ENCODE results near the gene DNAJB11. TPM values are rescaled to one million over a fixed set of nuclear protein-coding genes. Genes with fewer than 3 reads are reported as not detected.
A peak's percentile ranks its signal among the peaks of the same experiment; 100 is the strongest.

DNAJB11 gene
- total RNA-seq (2021): 53.8 and 71.3 TPM in 2 replicates
- percentile 96 among the genes with signal in this experiment for Bru-seq, nascent RNA
- percentile 96 among the genes with signal in this experiment for BruChase-seq, experiment 1, labeled RNA remaining after a 2-hour chase
- BruChase-seq, experiment 2, labeled RNA remaining after a 6-hour chase: percentile 95 among the genes with signal in this experiment
- long read RNA-seq, full-length matches to known transcripts: 182 of 193 reads
- long read RNA-seq, partial matches to known transcripts: 6 of 193 reads
- long read RNA-seq, other reads (novel, unspliced or antisense): 5 of 193 reads

DNA sequence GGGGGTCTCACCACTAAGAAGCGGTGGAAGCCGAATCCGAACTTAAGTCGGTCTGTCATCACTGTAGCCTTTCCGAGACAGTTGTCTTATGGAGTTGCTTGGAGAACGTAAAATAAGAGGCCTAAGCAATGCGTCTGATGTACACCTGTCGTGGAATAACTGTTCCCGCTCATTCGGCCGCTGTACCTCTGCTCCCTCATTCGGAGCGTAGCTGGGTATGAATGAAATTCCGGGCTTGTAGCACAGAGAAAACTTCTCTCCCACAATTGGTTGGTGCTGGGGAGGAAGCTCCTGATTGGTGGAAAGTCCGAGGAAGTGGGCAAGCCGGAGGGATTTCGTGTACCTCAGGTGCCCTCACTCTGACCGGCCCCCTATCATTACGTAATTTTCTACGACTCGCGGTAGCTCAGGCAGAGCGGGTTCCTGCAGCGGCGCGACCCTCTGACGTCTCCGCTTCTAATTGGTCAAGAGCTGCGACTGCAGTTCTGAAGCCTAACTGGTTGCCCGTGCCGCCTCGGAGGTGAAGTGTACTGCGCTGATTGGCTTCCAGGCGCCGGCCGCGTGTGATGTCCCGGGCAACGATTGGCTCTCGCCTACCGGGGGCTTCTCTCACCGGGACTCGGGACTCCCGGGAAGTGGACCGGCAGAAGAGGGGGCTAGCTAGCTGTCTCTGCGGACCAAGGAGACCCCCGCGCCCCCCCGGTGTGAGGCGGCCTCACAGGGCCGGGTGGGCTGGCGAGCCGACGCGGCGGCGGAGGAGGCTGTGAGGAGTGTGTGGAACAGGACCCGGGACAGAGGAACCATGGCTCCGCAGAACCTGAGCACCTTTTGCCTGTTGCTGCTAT, at the start of gene DNAJB11:
TSS of gene DNAJB11 (plus strand) at position 625 of the 845 bp plus-strand sequence. CDS start at position 803, 178 bp downstream.
- Histone ChIP-seq H3K9me2 (ENCODE audit: insufficient read depth) (no peaks in the 10 kb centered on the region), H3K4me1 (replicated peaks; ENCODE audit: insufficient read depth) (peaks cover 31% of the 10 kb centered on the region), H3K27ac (peak within 1 kb of the TSS; percentile 80), H3K36me3 (ENCODE audit: low read depth) (peaks cover 34% of the 10 kb centered on the region), H2AFZ (peak within 1 kb of the TSS; percentile 92), H3K27me3 (ENCODE audit: insufficient read depth, low read depth) (no peaks in the 10 kb centered on the region), H3K9me3 (ENCODE audit: insufficient read depth, low read depth) (no peaks in the 10 kb centered on the region), H3K79me2 (ENCODE audit: low read depth) (peaks cover 54% of the 10 kb centered on the region), H4K20me1 (ENCODE audit: insufficient read depth) (no peaks in the 10 kb centered on the region), H3F3A (ENCODE audit: insufficient read depth, low read depth) (peaks cover 28% of the 10 kb centered on the region), H3K4me2 (peak within 1 kb of the TSS; percentile 98), H3K4me3 (peak within 1 kb of the TSS; percentile 80)
- CTCF ChIA-PET: interaction anchor here (0.6 to 1.1 kb wide), 7 partner anchors 29 to 323 kb away, joined by 3 to 6 read pairs (median 3); no protein-coding TSS in a partner anchor
- BruUV-seq (replicated peaks): no TSS peak
- no peak for TF ChIP-seq EZH2 (IDR thresholded peaks at IDR 0.05; ENCODE audit: low read depth)
- TF ChIP-seq, protein P1, sequence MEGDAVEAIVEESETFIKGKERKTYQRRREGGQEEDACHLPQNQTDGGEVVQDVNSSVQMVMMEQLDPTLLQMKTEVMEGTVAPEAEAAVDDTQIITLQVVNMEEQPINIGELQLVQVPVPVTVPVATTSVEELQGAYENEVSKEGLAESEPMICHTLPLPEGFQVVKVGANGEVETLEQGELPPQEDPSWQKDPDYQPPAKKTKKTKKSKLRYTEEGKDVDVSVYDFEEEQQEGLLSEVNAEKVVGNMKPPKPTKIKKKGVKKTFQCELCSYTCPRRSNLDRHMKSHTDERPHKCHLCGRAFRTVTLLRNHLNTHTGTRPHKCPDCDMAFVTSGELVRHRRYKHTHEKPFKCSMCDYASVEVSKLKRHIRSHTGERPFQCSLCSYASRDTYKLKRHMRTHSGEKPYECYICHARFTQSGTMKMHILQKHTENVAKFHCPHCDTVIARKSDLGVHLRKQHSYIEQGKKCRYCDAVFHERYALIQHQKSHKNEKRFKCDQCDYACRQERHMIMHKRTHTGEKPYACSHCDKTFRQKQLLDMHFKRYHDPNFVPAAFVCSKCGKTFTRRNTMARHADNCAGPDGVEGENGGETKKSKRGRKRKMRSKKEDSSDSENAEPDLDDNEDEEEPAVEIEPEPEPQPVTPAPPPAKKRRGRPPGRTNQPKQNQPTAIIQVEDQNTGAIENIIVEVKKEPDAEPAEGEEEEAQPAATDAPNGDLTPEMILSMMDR (conservative IDR thresholded peaks at IDR 0.05): no peak
- intact Hi-C loops (cut with micrococcal nuclease; ENCODE audit: unreplicated experiment): loop anchor here (1.0 to 10.0 kb wide), 5 partner anchors 20 to 466 kb away; partner anchors contain the start of genes EIF4A2 and ETV5
- POLR2A ChIA-PET (ENCODE audit: unreplicated experiment): interaction anchor here (0.5 to 1.7 kb wide), 20 partner anchors 13 to 985 kb away, joined by 3 to 34 read pairs (median 4); partner anchors contain the start of genes EIF4A2, ETV5 and KNG1
- peak; percentile 99 to 100 for DNase-seq

- no peaks in the 10 kb centered on the region for H3K9me2 ChIP-seq (ENCODE audit: insufficient read depth)
- no TSS peak for BruUV-seq (replicated peaks)
- H4K20me1 ChIP-seq (ENCODE audit: insufficient read depth): no peaks in the 10 kb centered on the region
- peaks cover 95% of the 10 kb centered on the region for H3K27me3 ChIP-seq (ENCODE audit: insufficient read depth, low read depth)
- no peaks in the 10 kb centered on the region for H3F3A ChIP-seq (ENCODE audit: insufficient read depth, low read depth)
- H3K4me3 ChIP-seq: no peak overlapping the region
- no peaks in the 10 kb centered on the region for H3K9me3 ChIP-seq (ENCODE audit: insufficient read depth, low read depth)
- no peak overlapping the region for H3K27ac ChIP-seq
- CTCF ChIA-PET: interaction anchor here (0.6 kb wide), 1 partner anchor 77 kb away, joined by 6 read pairs; no protein-coding TSS in a partner anchor
- no peak overlapping the region for H2AFZ ChIP-seq
- POLR2A ChIA-PET (ENCODE audit: unreplicated experiment): no interaction called here
- H3K36me3 ChIP-seq (ENCODE audit: low read depth): no peaks in the 10 kb centered on the region
- H3K4me1 ChIP-seq (replicated peaks; ENCODE audit: insufficient read depth): no peaks in the 10 kb centered on the region
- no peak overlapping the region for H3K4me2 ChIP-seq
- TF ChIP-seq, protein P1 (conservative IDR thresholded peaks at IDR 0.05): no peak
- no peak for TF ChIP-seq EZH2 (IDR thresholded peaks at IDR 0.05; ENCODE audit: low read depth)
- intact Hi-C loops (cut with micrococcal nuclease; ENCODE audit: unreplicated experiment): no loop called here
- H3K79me2 ChIP-seq (ENCODE audit: low read depth): no peaks in the 10 kb centered on the region
- DNase-seq: no peak
Measured at GRCh38 chr3:186520957-186521842, 49.3 kb upstream of the DNAJB11 start.

DNA sequence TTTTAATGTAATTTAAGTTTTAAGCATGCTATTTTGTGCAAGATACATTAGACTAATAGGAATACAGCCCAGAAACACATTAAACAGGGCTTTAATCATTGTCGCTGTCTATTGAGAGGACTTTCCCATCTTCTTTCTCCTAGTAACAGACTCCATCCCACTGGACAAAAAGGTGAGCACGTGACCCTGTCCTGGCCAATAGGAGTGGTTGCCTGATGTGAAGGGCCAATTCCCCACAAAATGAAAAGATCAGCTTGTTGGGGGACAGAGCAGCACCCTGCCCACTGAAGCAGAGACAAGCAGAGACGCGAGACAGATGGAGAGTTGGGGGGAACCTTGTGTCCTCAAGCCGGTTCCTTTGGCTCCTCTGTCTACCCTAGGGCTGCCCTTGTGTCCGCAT, 47.5 kb upstream of the DNAJB11 start:
- Histone ChIP-seq H3K9me3 (ENCODE audit: insufficient read depth, low read depth) (no peaks in the 10 kb centered on the region), H3K79me2 (ENCODE audit: low read depth) (no peaks in the 10 kb centered on the region), H3K4me3 (no peak overlapping the region), H3K9me2 (ENCODE audit: insufficient read depth) (no peaks in the 10 kb centered on the region), H3K27me3 (ENCODE audit: insufficient read depth, low read depth) (peaks cover 95% of the 10 kb centered on the region), H4K20me1 (ENCODE audit: insufficient read depth) (no peaks in the 10 kb centered on the region), H2AFZ (no peak overlapping the region), H3K27ac (no peak overlapping the region), H3K4me2 (no peak overlapping the region), H3F3A (ENCODE audit: insufficient read depth, low read depth) (no peaks in the 10 kb centered on the region), H3K36me3 (ENCODE audit: low read depth) (no peaks in the 10 kb centered on the region), H3K4me1 (replicated peaks; ENCODE audit: insufficient read depth) (no peaks in the 10 kb centered on the region)
- TF ChIP-seq, protein P1 (conservative IDR thresholded peaks at IDR 0.05): no peak
- no peak for TF ChIP-seq EZH2 (IDR thresholded peaks at IDR 0.05; ENCODE audit: low read depth)
- no peak for DNase-seq
- intact Hi-C loops (cut with micrococcal nuclease; ENCODE audit: unreplicated experiment): no loop called here
- BruUV-seq (replicated peaks): no TSS peak
- ChIA-PET POLR2A (ENCODE audit: unreplicated experiment) (no interaction called here), CTCF (no interaction called here)
